LHCN-M2 (cell line): ENCODE results near the gene BCKDHB. TPM values are rescaled to one million over a fixed set of nuclear protein-coding genes. Genes with fewer than 3 reads are reported as not detected.
A peak's percentile ranks its signal among the peaks of the same experiment; 100 is the strongest.
"Not testable (repeated sequence)": the region's sequence is repeated elsewhere in the genome, so short reads cannot be mapped to it uniquely, and the experiment has no call there.

Experiments used
- DNase-seq: peaks from one replicate; pipeline ENCODE4 v3.0.0-alpha.2; 2012; ENCODE audit warnings: low read depth
- total RNA-seq: library from RNA; depleted of rRNA; stranded (reverse); fragments of >200 nt; gene quantifications from 2 replicates; pipeline ENCODE4 v1.2.3, GENCODE V29; 2014

Gene BCKDHB
- total RNA-seq, 1 experiment from 2014 or later, result 33.6 TPM

GRCh38 chr6:80205404-80205803 lies 98.9 kb downstream of the BCKDHB start:
- no peak for DNase-seq

GRCh38 chr6:80206758-80207157 lies 100.3 kb downstream of the BCKDHB start:
- DNase-seq, result no peak

- no peak for DNase-seq
Measured at GRCh38 chr6:80209430-80209829, 103.0 kb downstream of the BCKDHB start.

- DNase-seq, result peak; percentile 79
Measured at GRCh38 chr6:80210618-80211017, 104.1 kb downstream of the BCKDHB start.

GRCh38 chr6:80211286-80211685 lies 104.8 kb downstream of the BCKDHB start:
- DNase-seq, result peak; percentile 56

- DNase-seq, result not testable (repeated sequence)
Measured at GRCh38 chr6:80211890-80212289, 105.4 kb downstream of the BCKDHB start.

- peak; percentile 65 for DNase-seq
Measured at GRCh38 chr6:80214436-80215022, 108.1 kb downstream of the BCKDHB start.

- DNase-seq, result no peak
Measured at GRCh38 chr6:80215063-80215462, 108.6 kb downstream of the BCKDHB start.

GRCh38 chr6:80217794-80218193 lies 111.3 kb downstream of the BCKDHB start:
- DNase-seq, result no peak

- peak; percentile 50 for DNase-seq
Measured at GRCh38 chr6:80223743-80224212, 117.3 kb downstream of the BCKDHB start.

- no peak for DNase-seq
Measured at GRCh38 chr6:80226151-80226550, 119.7 kb downstream of the BCKDHB start.

GRCh38 chr6:80226699-80227098 lies 120.2 kb downstream of the BCKDHB start:
- DNase-seq, result no peak

- DNase-seq, result no peak
Measured at GRCh38 chr6:80227545-80228105, 121.2 kb downstream of the BCKDHB start.

- DNase-seq, result no peak
Measured at GRCh38 chr6:80233262-80233661, 126.8 kb downstream of the BCKDHB start.

- DNase-seq, result no peak
Measured at GRCh38 chr6:80233958-80234357, 127.5 kb downstream of the BCKDHB start.

- DNase-seq, result no peak
Measured at GRCh38 chr6:80234401-80234800, 127.9 kb downstream of the BCKDHB start.

GRCh38 chr6:80234908-80235307 lies 128.4 kb downstream of the BCKDHB start:
- no peak for DNase-seq

GRCh38 chr6:80235647-80236046 lies 129.2 kb downstream of the BCKDHB start:
- DNase-seq, result peak; percentile 19

GRCh38 chr6:80238754-80239153 lies 132.3 kb downstream of the BCKDHB start:
- not testable (repeated sequence) for DNase-seq

- no peak for DNase-seq
Measured at GRCh38 chr6:80245043-80245442, 138.6 kb downstream of the BCKDHB start.

GRCh38 chr6:80249897-80250296 lies 143.4 kb downstream of the BCKDHB start:
- DNase-seq, result no peak

GRCh38 chr6:80250391-80250997 lies 144.0 kb downstream of the BCKDHB start:
- DNase-seq, result peak; percentile 12

GRCh38 chr6:80251321-80251720 lies 144.8 kb downstream of the BCKDHB start:
- DNase-seq, result no peak
